Progenitor cell of endocrine pancreas (in vitro differentiated cells): Measurements from ENCODE around the gene EPS8L1. TPM values are rescaled to one million over a fixed set of nuclear protein-coding genes. Genes with fewer than 3 reads are reported as not detected.

Experiments
- DNase-seq: peaks from one replicate; pipeline ENCODE4 v3.0.0; 2021; ENCODE audit warnings: low spot score; ENCODE audit not compliant: unreplicated experiment
- H3K27ac Mint-ChIP-seq: 2 replicates; pipeline ENCODE4 v1.8.0; 2021; ENCODE audit warnings: mild to moderate bottlenecking, moderate library complexity, mixed read lengths
- H3K27me3 Mint-ChIP-seq: 2 replicates; pipeline ENCODE4 v1.8.0; 2021; ENCODE audit warnings: mixed read lengths
- H3K36me3 Mint-ChIP-seq: 2 replicates; pipeline ENCODE4 v1.8.0; 2022; ENCODE audit warnings: mixed read lengths; ENCODE audit not compliant: insufficient read depth
- H3K4me1 Mint-ChIP-seq: 2 replicates; pipeline ENCODE4 v1.8.0; 2021; ENCODE audit warnings: low read depth, mixed read lengths
- H3K4me3 Mint-ChIP-seq: 2 replicates; pipeline ENCODE4 v1.8.0; 2021; ENCODE audit warnings: low read depth, mild to moderate bottlenecking, moderate library complexity, mixed read lengths
- H3K9me3 Mint-ChIP-seq: 2 replicates; pipeline ENCODE4 v1.8.0; 2021; ENCODE audit warnings: low read depth, mixed read lengths
- total RNA-seq: library from RNA; stranded (reverse); gene quantifications from 2 replicates; pipeline ENCODE4 v1.2.1, GENCODE V29; 2021
- TF ChIP-seq, protein P1 (sequence below): fragments of 200-600 bp; sonication (generic); IDR thresholded peaks from one replicate; pipeline ENCODE4 v1.5.0; 2021; ENCODE audit warnings: antibody characterized with exemption, mild to moderate bottlenecking; ENCODE audit not compliant: unreplicated experiment

The EPS8L1 gene
- total RNA-seq, 1 donor from 2014 or later, result 14.4 TPM

DNA sequence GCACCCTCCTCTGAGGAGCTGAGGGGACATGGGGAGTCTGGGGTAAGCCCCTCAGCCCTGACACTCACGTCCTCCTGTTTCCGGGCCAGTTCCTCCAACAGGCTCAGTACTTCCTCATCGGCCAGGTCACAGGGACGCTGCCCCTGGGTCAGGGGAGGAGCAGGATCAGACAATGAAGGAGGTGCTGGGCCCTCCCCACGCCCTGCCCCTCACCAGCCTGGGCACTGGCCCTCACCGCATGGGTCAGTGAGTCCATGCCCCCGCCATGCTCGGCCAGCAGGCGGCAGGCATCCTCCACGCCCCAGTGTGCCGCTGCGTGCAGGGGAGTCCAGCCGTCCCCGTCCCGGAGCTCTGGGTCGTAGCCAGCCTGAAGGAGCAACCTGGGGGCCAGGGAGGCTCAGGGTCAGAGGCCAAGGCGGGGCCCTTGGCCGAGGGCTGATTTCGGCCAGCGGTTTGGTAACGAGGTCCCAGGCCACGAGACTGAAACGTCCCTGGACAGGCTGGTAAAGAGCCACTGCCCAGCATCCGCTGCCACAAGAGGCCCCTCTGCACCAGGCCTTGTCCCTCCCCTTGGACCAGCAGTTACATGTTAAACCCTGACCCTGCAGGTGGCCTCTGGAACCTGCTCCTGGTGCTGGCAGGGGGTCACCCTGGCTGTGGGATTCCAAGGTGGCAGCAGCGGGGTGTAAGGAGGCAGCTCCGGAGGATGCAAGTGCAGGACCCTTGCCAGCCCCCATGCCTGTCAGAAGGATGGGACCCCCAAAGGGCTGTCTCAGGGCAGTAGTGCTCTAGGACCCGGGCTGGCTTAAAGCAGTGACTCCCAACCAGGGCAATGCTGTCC, 23.3 kb downstream of the EPS8L1 start:
- H3K27ac Mint-ChIP-seq, result no peak overlapping the region
- H3K36me3 Mint-ChIP-seq, result peaks cover 13% of the 10 kb centered on the region

DNA sequence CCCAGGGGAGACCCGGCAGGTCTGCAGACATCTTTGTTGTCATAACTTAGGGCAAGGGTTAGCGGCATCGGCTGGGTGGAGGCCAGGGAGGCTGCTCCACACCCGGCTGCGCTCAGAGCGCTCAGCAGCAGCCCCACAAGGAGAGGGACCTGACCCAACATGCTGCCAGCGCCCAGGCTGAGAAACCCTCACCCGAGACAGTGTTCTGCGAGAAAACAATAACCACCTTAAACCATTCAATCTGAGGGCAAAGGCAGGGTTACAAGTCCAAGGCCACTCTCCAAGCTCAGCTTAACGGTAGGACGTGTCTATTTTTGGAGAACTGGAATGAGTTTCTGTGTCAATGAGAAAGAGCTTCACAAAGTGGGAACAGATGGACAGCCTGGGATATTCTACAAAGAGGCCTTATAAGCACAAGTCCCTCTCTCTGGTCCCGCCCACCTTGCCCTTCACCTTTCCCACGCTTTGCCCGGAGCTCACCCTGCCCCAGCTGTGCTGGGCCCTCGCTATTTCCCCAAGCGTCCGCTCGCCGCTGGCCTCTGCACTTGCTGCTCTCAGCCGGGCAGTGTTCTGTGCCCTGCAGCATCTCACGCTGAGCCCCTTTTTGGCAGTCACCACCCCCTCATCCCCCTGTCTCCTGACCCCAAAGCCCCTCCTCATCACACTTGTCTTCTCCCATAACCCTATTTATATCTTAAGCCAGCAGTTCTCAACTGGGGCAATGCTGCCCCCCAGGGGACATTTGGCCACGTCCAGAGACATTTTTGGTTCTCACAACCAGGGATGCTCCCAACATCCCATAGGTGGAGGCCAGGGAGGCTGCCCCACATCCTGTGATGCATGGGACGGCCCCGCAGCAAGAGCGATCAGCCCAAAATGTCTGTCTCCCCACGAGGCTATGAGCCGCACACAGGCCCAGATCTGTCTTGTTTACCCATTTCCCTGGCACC, 24.2 kb downstream of the EPS8L1 start:
- TF ChIP-seq, protein P1, sequence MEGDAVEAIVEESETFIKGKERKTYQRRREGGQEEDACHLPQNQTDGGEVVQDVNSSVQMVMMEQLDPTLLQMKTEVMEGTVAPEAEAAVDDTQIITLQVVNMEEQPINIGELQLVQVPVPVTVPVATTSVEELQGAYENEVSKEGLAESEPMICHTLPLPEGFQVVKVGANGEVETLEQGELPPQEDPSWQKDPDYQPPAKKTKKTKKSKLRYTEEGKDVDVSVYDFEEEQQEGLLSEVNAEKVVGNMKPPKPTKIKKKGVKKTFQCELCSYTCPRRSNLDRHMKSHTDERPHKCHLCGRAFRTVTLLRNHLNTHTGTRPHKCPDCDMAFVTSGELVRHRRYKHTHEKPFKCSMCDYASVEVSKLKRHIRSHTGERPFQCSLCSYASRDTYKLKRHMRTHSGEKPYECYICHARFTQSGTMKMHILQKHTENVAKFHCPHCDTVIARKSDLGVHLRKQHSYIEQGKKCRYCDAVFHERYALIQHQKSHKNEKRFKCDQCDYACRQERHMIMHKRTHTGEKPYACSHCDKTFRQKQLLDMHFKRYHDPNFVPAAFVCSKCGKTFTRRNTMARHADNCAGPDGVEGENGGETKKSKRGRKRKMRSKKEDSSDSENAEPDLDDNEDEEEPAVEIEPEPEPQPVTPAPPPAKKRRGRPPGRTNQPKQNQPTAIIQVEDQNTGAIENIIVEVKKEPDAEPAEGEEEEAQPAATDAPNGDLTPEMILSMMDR, result peak; percentile 16
- H3K27ac Mint-ChIP-seq, result peak overlapping the region; percentile 71
- H3K4me3 Mint-ChIP-seq, result no peak overlapping the region
- no peak for DNase-seq
- H3K4me1 Mint-ChIP-seq, result no peaks in the 10 kb centered on the region
- no peaks in the 10 kb centered on the region for H3K9me3 Mint-ChIP-seq
- H3K36me3 Mint-ChIP-seq, result peaks cover 13% of the 10 kb centered on the region
- H3K27me3 Mint-ChIP-seq, result no peaks in the 10 kb centered on the region

More for the DNA sequence above, 23.3 kb downstream of the EPS8L1 start:
- Mint-ChIP-seq H3K9me3 (no peaks in the 10 kb centered on the region), H3K27me3 (no peaks in the 10 kb centered on the region), H3K4me3 (no peak overlapping the region), H3K4me1 (no peaks in the 10 kb centered on the region)
- DNase-seq, result no peak
- TF ChIP-seq, protein P1, result no peak

DNA sequence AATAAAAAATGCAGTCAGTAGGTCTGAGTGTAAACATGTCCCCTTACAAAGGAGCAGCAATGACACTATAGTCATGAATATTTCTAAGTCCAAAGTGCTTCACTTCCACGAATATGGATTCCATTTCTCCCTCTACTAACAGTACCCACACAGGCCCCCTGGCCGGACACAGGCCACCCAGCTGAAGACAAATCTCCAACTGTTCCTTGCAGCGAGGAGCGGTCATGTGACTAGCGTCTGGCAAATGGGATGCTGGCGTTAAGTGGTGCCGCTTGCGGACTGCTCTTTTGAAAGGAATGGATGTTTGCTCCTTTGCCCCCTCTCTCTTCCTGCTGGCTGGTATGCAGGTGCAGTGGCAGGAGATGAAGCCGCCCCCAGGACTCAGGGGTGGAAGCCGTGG, 25.6 kb downstream of the EPS8L1 start:
- H3K27me3 Mint-ChIP-seq, result no peaks in the 10 kb centered on the region
- no peak overlapping the region for H3K27ac Mint-ChIP-seq
- TF ChIP-seq, protein P1, result no peak
- H3K9me3 Mint-ChIP-seq, result no peaks in the 10 kb centered on the region
- no peak overlapping the region for H3K4me3 Mint-ChIP-seq
- no peaks in the 10 kb centered on the region for H3K4me1 Mint-ChIP-seq
- peaks cover 19% of the 10 kb centered on the region for H3K36me3 Mint-ChIP-seq
- no peak for DNase-seq

DNA sequence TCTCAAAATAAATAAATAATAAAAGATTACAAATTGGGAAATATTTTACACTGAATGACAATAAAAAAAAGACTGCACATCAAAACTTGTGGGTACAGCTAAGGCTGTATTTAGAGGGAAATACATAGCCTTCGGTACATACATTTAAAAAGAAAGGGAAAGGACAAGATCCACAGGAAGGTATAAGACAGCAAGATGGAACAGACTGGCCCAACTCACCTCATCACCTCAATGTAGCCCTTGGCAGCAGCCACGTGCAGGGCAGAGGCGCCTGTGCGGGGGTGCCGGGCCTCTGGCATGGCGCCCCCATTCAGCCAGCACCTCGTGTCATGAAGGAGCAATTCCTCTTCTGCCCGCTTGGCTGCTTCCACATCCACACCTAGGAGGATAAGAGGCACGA, 27.5 kb downstream of the EPS8L1 start:
- Mint-ChIP-seq H3K4me3 (no peak overlapping the region), H3K9me3 (no peaks in the 10 kb centered on the region), H3K27ac (no peak overlapping the region), H3K27me3 (no peaks in the 10 kb centered on the region), H3K4me1 (no peaks in the 10 kb centered on the region), H3K36me3 (peaks cover 21% of the 10 kb centered on the region)
- TF ChIP-seq, protein P1, result no peak
- DNase-seq, result no peak

DNA sequence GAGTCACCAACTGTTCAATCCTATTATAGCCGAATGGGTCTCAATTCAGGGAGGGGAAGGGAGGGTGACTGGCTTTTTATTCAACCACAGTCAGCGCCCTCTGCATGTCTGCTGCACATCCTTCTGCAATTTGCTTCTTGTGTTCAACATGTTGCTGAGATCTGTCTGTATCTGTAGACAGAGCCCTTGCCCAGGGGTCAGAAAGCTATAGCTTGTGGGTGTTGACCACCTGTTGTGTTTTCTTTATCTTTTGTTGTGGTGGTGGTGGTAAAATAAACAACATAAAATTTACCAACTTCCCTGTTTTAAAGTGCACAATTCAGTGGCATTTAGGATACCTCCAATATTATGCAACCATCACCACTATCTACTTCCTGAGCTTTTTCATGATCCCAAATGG, 29.6 kb downstream of the EPS8L1 start:
- no peak for DNase-seq
- Mint-ChIP-seq H3K9me3 (no peaks in the 10 kb centered on the region), H3K36me3 (peaks cover 23% of the 10 kb centered on the region), H3K4me1 (no peaks in the 10 kb centered on the region), H3K4me3 (no peak overlapping the region), H3K27me3 (no peaks in the 10 kb centered on the region), H3K27ac (no peak overlapping the region)
- TF ChIP-seq, protein P1, result no peak
